Prostate gland (tissue), 2 donors: ENCODE results near the gene CRACR2A. TPM values are rescaled to one million over a fixed set of nuclear protein-coding genes. Genes with fewer than 3 reads are reported as not detected.

Source experiments
- DNase-seq: peaks from one replicate; pipeline ENCODE4 v3.0.0-alpha.2; 2019; ENCODE audit warnings: low spot score
- H3K27ac ChIP-seq, 2 donors: fragments of 200-600 bp; sonication (generic); 2 replicates each; pipeline ENCODE4 v1.5.1; 2017 to 2019
- H3K27me3 ChIP-seq: fragments of 200-600 bp; sonication (generic); replicated peaks from 2 replicates; pipeline ENCODE4 v1.5.1; 2019; ENCODE audit not compliant: insufficient read depth
- H3K36me3 ChIP-seq, 2 donors: fragments of 200-600 bp; sonication (generic); 1 replicate in 1 of 2; 2 replicates in 1 of 2; pipeline versions ENCODE4 v1.5.1 to v1.8.1; 2017 to 2019
- H3K4me1 ChIP-seq: fragments of 200-600 bp; sonication (generic); replicated peaks from 2 replicates; pipeline ENCODE4 v1.5.1; 2019
- H3K4me3 ChIP-seq, 2 donors: fragments of 200-600 bp; sonication (generic); 2 replicates each; pipeline ENCODE4 v1.5.1; 2017 to 2019
- H3K9me3 ChIP-seq: fragments of 200-600 bp; sonication (generic); 2 replicates; pipeline ENCODE4 v1.5.1; 2017
- POLR2A ChIP-seq: fragments of 450-650 bp; IDR thresholded peaks from one replicate; pipeline ENCODE4 v1.6.1; 2016; ENCODE audit warnings: antibody characterized with exemption, mild to moderate bottlenecking
- POLR2AphosphoS5 ChIP-seq: sonication (generic); formaldehyde crosslinking; IDR thresholded peaks from one replicate; pipeline ENCODE4 v1.6.1; 2017; ENCODE audit warnings: antibody characterized with exemption
- WGBS: methylation state at CpG from one replicate; pipeline ENCODE4 v1.1.5; 2018; 5-methylcytosine and 5-hydroxymethylcytosine counted together
- intact Hi-C: fragments of 100-400 bp; cut with DNase I; formaldehyde crosslinking; loops from one replicate; pipeline ENCODE4 v1.14.2; 2022
- total RNA-seq, 2 donors: library from RNA; depleted of rRNA; stranded (reverse); fragments of >200 nt; gene quantifications; one replicate each; pipeline ENCODE4 v1.1.0, GENCODE V29; 2016
- TF ChIP-seq, protein P1 (sequence below), 4 experiments: fragments of 200-600 bp in 2 of 4; fragments of 450-650 bp in 2 of 4; sonication (generic) in 2 of 4; IDR thresholded peaks; 1 replicate in 3 of 4; 2 replicates in 1 of 4; pipeline ENCODE4 v1.5.1; 2016 to 2019; ENCODE audit warnings: antibody characterized with exemption in 4 of 4, mild to moderate bottlenecking in 2 of 4, moderate library complexity in 2 of 4

Gene CRACR2A
- total RNA-seq, 2 donors from 2014 or later = 21.6 to 39.1 TPM

DNA sequence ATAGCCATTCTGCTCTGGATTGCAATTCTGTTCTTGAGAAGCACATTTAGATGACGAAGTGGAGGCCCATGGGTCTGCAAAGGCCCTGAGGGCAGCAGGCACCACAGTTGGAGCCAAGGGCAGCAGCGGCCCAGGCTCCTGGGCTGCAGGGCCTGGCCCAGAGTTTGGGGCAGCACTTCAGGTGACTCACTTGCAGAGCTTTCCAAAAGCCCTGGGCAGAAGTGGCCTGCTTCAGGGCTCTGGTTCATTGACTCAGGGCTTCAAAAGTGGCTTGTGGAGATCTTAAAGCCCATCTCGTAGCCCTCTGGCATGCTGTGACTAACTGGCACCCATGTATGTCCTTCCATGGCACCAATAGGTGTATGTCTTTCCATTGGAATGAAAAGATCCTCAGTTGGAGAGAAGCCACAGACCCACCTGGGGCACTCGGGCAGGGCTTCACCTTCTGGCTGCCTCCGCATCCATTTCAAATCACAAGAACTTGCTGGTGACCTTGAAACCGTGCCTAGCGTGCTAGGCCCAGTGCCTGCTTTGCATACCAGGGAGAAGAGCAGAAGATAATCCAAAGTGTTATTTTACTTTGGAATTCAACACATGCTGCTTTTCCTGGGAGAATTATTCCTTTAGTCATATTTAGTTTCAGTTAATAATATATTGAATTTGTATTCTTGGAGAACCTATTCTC, 155.2 kb downstream of the CRACR2A start:
- Histone ChIP-seq H3K36me3 (no peaks in the 10 kb centered on the region), H3K9me3 (no peaks in the 10 kb centered on the region), H3K4me1 (no peaks in the 10 kb centered on the region), H3K27me3 (no peaks in the 10 kb centered on the region), H3K27ac (no peak overlapping the region), H3K4me3 (no peak overlapping the region)
- WGBS = 87% methylated on average over 7 of the region's 7 CpGs
- intact Hi-C loops = no loop called here
- TF ChIP-seq, protein P1, sequence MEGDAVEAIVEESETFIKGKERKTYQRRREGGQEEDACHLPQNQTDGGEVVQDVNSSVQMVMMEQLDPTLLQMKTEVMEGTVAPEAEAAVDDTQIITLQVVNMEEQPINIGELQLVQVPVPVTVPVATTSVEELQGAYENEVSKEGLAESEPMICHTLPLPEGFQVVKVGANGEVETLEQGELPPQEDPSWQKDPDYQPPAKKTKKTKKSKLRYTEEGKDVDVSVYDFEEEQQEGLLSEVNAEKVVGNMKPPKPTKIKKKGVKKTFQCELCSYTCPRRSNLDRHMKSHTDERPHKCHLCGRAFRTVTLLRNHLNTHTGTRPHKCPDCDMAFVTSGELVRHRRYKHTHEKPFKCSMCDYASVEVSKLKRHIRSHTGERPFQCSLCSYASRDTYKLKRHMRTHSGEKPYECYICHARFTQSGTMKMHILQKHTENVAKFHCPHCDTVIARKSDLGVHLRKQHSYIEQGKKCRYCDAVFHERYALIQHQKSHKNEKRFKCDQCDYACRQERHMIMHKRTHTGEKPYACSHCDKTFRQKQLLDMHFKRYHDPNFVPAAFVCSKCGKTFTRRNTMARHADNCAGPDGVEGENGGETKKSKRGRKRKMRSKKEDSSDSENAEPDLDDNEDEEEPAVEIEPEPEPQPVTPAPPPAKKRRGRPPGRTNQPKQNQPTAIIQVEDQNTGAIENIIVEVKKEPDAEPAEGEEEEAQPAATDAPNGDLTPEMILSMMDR (IDR thresholded peaks at IDR 0.05) = no peak
- no peak for TF ChIP-seq POLR2A
- no peak for TF ChIP-seq POLR2AphosphoS5
- no peak for DNase-seq

DNA sequence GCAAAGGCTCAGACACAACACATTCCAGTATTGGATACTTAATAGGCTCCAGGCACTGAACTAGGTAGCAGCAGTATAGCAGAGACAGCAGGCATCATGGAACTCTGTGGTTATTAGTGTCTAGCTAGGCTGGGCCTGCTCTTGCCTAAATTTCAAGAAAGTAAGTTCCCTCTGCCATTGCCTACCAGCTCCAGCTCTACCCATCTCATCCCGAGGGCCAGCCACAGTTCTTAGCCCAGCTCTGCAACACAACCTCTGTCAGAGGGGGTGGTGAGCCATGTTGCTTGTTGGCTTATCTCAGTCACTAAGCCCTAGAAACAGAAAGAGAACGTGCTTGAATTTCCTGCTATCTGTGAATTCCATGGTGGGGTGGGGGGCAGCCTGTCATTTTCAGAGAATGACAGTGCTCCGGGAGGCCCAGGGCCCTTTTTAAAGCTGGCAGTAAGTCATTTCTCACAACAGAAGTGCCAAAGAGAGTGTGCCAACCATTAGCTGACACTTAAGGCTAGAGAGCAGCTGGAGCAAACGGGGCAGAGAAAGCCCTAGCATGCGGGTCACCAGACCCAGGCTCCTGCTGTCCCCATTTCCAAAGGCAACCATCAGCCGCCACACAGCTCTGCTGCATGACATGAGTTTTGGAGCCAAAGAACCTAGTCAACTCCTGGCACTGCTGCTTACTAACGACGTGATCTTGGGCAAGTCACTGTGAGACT, 156.1 kb downstream of the CRACR2A start:
- Histone ChIP-seq H3K4me3 (no peak overlapping the region), H3K4me1 (no peaks in the 10 kb centered on the region), H3K9me3 (no peaks in the 10 kb centered on the region), H3K36me3 (no peaks in the 10 kb centered on the region), H3K27ac (no peak overlapping the region), H3K27me3 (no peaks in the 10 kb centered on the region)
- WGBS = 93% methylated on average over 8 of the region's 8 CpGs
- intact Hi-C loops = no loop called here
- DNase-seq = no peak
- TF ChIP-seq POLR2A (no peak), POLR2AphosphoS5 (no peak)
- TF ChIP-seq, protein P1 (IDR thresholded peaks at IDR 0.05) = no peak

GRCh38 chr12:3595721-3596120, 157.2 kb downstream of the CRACR2A start:
- no peaks in the 10 kb centered on the region for H3K36me3 ChIP-seq
- no peaks in the 10 kb centered on the region for H3K9me3 ChIP-seq
- intact Hi-C loops = no loop called here
- TF ChIP-seq, protein P1 (IDR thresholded peaks at IDR 0.05) = no peak
- no peak for TF ChIP-seq POLR2AphosphoS5
- TF ChIP-seq POLR2A = no peak
- H3K27me3 ChIP-seq = no peaks in the 10 kb centered on the region
- DNase-seq = no peak
- H3K4me1 ChIP-seq = no peaks in the 10 kb centered on the region
- no peak overlapping the region for H3K27ac ChIP-seq
- WGBS = 75% methylated on average over 6 of the region's 6 CpGs
- H3K4me3 ChIP-seq = no peak overlapping the region

DNA sequence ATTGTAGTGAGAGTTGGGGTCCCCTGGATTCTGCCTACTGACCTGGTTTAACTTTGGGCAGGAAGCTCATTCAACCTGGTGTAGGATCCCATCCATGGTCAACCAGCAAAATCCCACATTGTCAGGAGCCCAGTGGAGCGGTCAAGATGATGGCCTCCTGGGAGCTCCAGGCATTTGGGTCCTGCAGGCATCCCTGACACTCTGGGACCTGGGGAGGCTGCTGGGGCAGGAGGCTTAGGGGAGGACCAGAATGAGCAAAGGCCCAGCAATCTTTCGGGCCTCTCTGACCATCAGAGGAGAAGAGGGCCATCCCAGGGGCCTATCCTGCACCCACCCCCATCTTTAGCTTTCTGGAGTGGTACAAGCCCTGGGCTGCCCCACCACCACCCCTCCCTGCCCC, 157.9 kb downstream of the CRACR2A start:
- Histone ChIP-seq H3K9me3 (no peaks in the 10 kb centered on the region), H3K36me3 (no peaks in the 10 kb centered on the region), H3K27me3 (no peaks in the 10 kb centered on the region), H3K4me1 (no peaks in the 10 kb centered on the region), H3K4me3 (no peak overlapping the region), H3K27ac (no peak overlapping the region)
- intact Hi-C loops = no loop called here
- TF ChIP-seq POLR2AphosphoS5 (no peak), POLR2A (no peak)
- TF ChIP-seq, protein P1 (IDR thresholded peaks at IDR 0.05) = no peak
- WGBS = 100% methylated on average over 2 of the region's 2 CpGs
- DNase-seq = no peak
